HG03095 (cell line): ENCODE data around the gene NCCRP1.
"Not testable (repeated sequence)": the region's sequence is repeated elsewhere in the genome, so short reads cannot be mapped to it uniquely, and the experiment has no call there.

Experiments used
- ATAC-seq: cut with Tn5 transposase; IDR thresholded peaks from one replicate; pipeline ENCODE4 v1.9.1; 2021; ENCODE audit warnings: moderate library complexity; ENCODE audit not compliant: unreplicated experiment

NCCRP1 gene

GRCh38 chr19:39205449-39205764, 8.6 kb downstream of the NCCRP1 start:
- no peak for ATAC-seq

- no peak for ATAC-seq
Observed at GRCh38 chr19:39206122-39206521, 9.4 kb downstream of the NCCRP1 start.

- no peak for ATAC-seq
Observed at GRCh38 chr19:39207293-39207836, 10.6 kb downstream of the NCCRP1 start.

GRCh38 chr19:39208175-39208795, 11.5 kb downstream of the NCCRP1 start:
- ATAC-seq: no peak

GRCh38 chr19:39209196-39209595, 12.4 kb downstream of the NCCRP1 start:
- no peak for ATAC-seq

- ATAC-seq: no peak
Observed at GRCh38 chr19:39211731-39212374, 15.1 kb downstream of the NCCRP1 start.

GRCh38 chr19:39212375-39212742, 15.6 kb downstream of the NCCRP1 start:
- no peak for ATAC-seq

- not testable (repeated sequence) for ATAC-seq
Observed at GRCh38 chr19:39215323-39215722, 18.6 kb downstream of the NCCRP1 start.

- no peak for ATAC-seq
Observed at GRCh38 chr19:39217094-39217493, 20.3 kb downstream of the NCCRP1 start.

GRCh38 chr19:39218230-39219007, 21.7 kb downstream of the NCCRP1 start:
- no peak for ATAC-seq

- ATAC-seq: not testable (repeated sequence)
Observed at GRCh38 chr19:39219108-39219507, 22.3 kb downstream of the NCCRP1 start.

- no peak for ATAC-seq
Observed at GRCh38 chr19:39223703-39224279, 27.0 kb downstream of the NCCRP1 start.

- no peak for ATAC-seq
Observed at GRCh38 chr19:39224910-39225309, 28.1 kb downstream of the NCCRP1 start.

- no peak for ATAC-seq
Observed at GRCh38 chr19:39230096-39230764, 33.5 kb downstream of the NCCRP1 start.

- no peak for ATAC-seq
Observed at GRCh38 chr19:39232708-39233107, 35.9 kb downstream of the NCCRP1 start.

- no peak for ATAC-seq
Observed at GRCh38 chr19:39236527-39236926, 39.8 kb downstream of the NCCRP1 start.

GRCh38 chr19:39237200-39238184, 40.7 kb downstream of the NCCRP1 start:
- peak; percentile 88 for ATAC-seq

- ATAC-seq: no peak
Observed at GRCh38 chr19:39238209-39238608, 41.4 kb downstream of the NCCRP1 start.

- ATAC-seq: no peak
Observed at GRCh38 chr19:39238944-39239343, 42.2 kb downstream of the NCCRP1 start.

- no peak for ATAC-seq
Observed at GRCh38 chr19:39240421-39240820, 43.7 kb downstream of the NCCRP1 start.
